ENCODE data around the gene C16orf74.

- no peak for TF ChIP-seq CTCF (IDR thresholded peaks at IDR 0.05; ENCODE audit: low read depth, low read length, poor library complexity, severe bottlenecking)
- no peak for TF ChIP-seq EZH2phosphoT487 (IDR thresholded peaks at IDR 0.05; ENCODE audit: borderline replicate concordance, low read length)
These were observed 26.6 kb downstream of the C16orf74 start for GRCh38 chr16:85724126-85724879.
